ENCODE results near the gene HMOX2. TPM values are rescaled to one million over a fixed set of nuclear protein-coding genes. Genes with fewer than 3 reads are reported as not detected.

Gene HMOX2
- total and polyA plus RNA-seq, 2 of the 13 experiments (the other 11 are each of a cell fraction or from before 2014, with no cell fraction given), result 60.3 to 70.4 TPM

DNA sequence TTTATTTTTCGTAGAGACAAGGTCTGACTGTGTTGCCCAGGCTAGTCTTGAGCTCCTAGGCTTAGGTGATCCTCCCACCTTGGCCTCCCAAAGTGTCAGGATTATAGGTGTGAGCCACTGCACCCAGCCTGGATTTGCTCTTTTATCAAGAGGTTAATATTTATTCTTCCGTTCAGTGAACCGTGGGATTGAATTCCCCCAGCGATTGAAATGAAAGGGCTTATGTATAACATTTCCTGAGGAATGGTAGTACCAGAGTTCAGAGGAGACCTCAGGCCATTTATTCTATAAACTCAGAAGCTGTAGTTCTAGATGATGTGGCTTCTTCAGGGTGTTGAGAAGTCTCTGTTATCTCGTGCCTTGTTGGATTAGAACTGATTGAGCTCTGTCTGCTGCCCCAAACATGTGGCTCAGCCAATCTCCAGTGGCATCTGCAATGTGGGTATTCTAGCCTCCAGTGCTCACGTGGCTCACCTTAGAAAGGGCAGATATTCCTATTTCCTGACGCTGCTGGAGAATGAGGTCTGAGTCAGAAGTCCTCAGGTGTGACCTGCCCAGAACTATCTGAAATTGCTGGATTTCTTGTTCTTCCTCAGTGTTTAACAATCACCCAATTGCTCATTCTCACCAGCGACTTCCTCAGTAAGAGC is 22.5 kb downstream of the HMOX2 start:
- WGBS (ENCODE audit: low lambda C conversion rate), result 94% methylated on average over 6 of the region's 8 CpGs
- intact Hi-C loops (cut with micrococcal nuclease; ENCODE audit: unreplicated experiment) (loop anchor here (10.0 kb wide), 1 partner anchor 66 kb away; no protein-coding TSS in a partner anchor), in situ Hi-C loops (cut with HindIII; ENCODE audit: extremely low pct_ligation_motif_present, low pct_unique_long_range_greater_than_20kb) (no loop called here)
- ATAC-seq (no peak), FAIRE-seq (no peak), DNase-seq (ENCODE audit: low spot score) (no peak)
- H3K4me1 ChIP-seq (ENCODE audit: insufficient read depth, low read length), result peaks cover 56% of the 10 kb centered on the region
- no TSS peak for BruUV-seq (replicated peaks)
- H3K27ac ChIP-seq (ENCODE audit: extremely low read length, insufficient read depth, low read length), result no peak overlapping the region
- H3K9me3 ChIP-seq (ENCODE audit: low read length), result no peaks in the 10 kb centered on the region
- no peak overlapping the region for H2AFZ ChIP-seq (ENCODE audit: low read length)
- POLR2A ChIA-PET, result interaction anchor here (1.6 kb wide), 1 partner anchor 10 kb away, joined by 3 read pairs; no protein-coding TSS in a partner anchor
- H3K79me2 ChIP-seq (ENCODE audit: insufficient read depth, low read length), result peaks cover 51% of the 10 kb centered on the region
- no peak overlapping the region for H3K4me3 ChIP-seq (replicated peaks in 1 of 3; ENCODE audit: insufficient read depth in 1 of 3, low read depth in 2 of 3, low read length in 3 of 3)
- TF ChIP-seq ATF7 (IDR thresholded peaks at IDR 0.05) (no peak), ATF7 (CRISPR knock-in tag; IDR thresholded peaks at IDR 0.05) (no peak), ZBTB20 (CRISPR knock-in tag; IDR thresholded peaks at IDR 0.05; ENCODE audit: borderline replicate concordance, low read depth) (no peak)
- TF ChIP-seq, protein P1, sequence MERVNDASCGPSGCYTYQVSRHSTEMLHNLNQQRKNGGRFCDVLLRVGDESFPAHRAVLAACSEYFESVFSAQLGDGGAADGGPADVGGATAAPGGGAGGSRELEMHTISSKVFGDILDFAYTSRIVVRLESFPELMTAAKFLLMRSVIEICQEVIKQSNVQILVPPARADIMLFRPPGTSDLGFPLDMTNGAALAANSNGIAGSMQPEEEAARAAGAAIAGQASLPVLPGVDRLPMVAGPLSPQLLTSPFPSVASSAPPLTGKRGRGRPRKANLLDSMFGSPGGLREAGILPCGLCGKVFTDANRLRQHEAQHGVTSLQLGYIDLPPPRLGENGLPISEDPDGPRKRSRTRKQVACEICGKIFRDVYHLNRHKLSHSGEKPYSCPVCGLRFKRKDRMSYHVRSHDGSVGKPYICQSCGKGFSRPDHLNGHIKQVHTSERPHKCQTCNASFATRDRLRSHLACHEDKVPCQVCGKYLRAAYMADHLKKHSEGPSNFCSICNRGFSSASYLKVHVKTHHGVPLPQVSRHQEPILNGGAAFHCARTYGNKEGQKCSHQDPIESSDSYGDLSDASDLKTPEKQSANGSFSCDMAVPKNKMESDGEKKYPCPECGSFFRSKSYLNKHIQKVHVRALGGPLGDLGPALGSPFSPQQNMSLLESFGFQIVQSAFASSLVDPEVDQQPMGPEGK (CRISPR knock-in tag; IDR thresholded peaks at IDR 0.05), result no peak
- H3K4me2 ChIP-seq (ENCODE audit: low read depth, low read length), result no peak overlapping the region
- H3K36me3 ChIP-seq (replicated peaks in 1 of 2; ENCODE audit: control insufficient read depth in 1 of 2, insufficient read depth in 2 of 2, low read length in 2 of 2), result peaks cover 3 to 10% of the 10 kb centered on the region in 2 experiments; a peak in 3 of 5 replicates
- H3K9ac ChIP-seq (ENCODE audit: insufficient read depth, low read depth, low read length), result no peak overlapping the region
- CTCF ChIA-PET (ENCODE audit: low intra/inter-chr PET ratio, low total read pairs), result no interaction called here
- peaks cover 11% of the 10 kb centered on the region; the same call in 1 of the 2 replicates for H4K20me1 ChIP-seq (ENCODE audit: insufficient read depth, low read length)
- no peaks in the 10 kb centered on the region for H3K27me3 ChIP-seq (ENCODE audit: control insufficient read depth in 1 of 2, insufficient read depth in 2 of 2, low read length in 2 of 2)

DNA sequence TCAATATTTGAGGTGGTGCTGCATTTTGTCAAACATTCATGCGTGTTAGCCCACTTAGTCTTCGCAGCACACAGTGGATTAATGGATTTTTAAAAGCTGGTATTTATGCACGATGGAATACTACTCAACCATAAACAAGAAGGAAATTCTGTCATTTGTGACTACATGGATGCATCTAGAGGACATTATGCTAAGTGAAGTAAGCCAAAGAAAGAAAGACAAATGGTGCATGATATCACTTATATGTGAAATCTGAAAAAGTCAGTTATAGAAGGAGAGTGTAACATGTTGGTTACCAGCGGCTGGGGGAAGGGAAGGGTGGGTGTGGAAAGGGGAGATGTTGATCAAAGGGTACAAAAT is 23.0 kb downstream of the HMOX2 start:
- H4K20me1 ChIP-seq (ENCODE audit: insufficient read depth, low read length), result peaks cover 11% of the 10 kb centered on the region; the same call in 1 of the 2 replicates
- TF ChIP-seq ZFP36L1 (CRISPR knock-in tag; IDR thresholded peaks at IDR 0.05), result no peak
- TF ChIP-seq ZC3H4 (CRISPR knock-in tag; IDR thresholded peaks at IDR 0.05; ENCODE audit: borderline replicate concordance), result no peak
- no peak for TF ChIP-seq ZNF678 (CRISPR knock-in tag; IDR thresholded peaks at IDR 0.05)
- no peak for TF ChIP-seq MIER2 (CRISPR knock-in tag; IDR thresholded peaks at IDR 0.05)
- no peak for TF ChIP-seq NFE2 (CRISPR knock-in tag; IDR thresholded peaks at IDR 0.05)
- TF ChIP-seq, protein P2, sequence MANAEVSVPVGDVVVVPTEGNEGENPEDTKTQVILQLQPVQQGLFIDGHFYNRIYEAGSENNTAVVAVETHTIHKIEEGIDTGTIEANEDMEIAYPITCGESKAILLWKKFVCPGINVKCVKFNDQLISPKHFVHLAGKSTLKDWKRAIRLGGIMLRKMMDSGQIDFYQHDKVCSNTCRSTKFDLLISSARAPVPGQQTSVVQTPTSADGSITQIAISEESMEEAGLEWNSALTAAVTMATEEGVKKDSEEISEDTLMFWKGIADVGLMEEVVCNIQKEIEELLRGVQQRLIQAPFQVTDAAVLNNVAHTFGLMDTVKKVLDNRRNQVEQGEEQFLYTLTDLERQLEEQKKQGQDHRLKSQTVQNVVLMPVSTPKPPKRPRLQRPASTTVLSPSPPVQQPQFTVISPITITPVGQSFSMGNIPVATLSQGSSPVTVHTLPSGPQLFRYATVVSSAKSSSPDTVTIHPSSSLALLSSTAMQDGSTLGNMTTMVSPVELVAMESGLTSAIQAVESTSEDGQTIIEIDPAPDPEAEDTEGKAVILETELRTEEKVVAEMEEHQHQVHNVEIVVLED (CRISPR knock-in tag; IDR thresholded peaks at IDR 0.05; ENCODE audit: borderline replicate concordance), result no peak
- TF ChIP-seq, protein P3, sequence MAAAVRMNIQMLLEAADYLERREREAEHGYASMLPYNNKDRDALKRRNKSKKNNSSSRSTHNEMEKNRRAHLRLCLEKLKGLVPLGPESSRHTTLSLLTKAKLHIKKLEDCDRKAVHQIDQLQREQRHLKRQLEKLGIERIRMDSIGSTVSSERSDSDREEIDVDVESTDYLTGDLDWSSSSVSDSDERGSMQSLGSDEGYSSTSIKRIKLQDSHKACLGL (CRISPR knock-in tag; IDR thresholded peaks at IDR 0.05), result no peak
- no peak for TF ChIP-seq BRD4 (CRISPR knock-in tag; IDR thresholded peaks at IDR 0.05)
- no peak overlapping the region for H2AFZ ChIP-seq (ENCODE audit: low read length)
- peaks cover 55% of the 10 kb centered on the region for H3K4me1 ChIP-seq (ENCODE audit: insufficient read depth, low read length)
- ATAC-seq (no peak), FAIRE-seq (no peak), DNase-seq (ENCODE audit: low spot score) (no peak)
- peaks cover 3 to 10% of the 10 kb centered on the region in 2 experiments; a peak in 3 of 5 replicates for H3K36me3 ChIP-seq (replicated peaks in 1 of 2; ENCODE audit: control insufficient read depth in 1 of 2, insufficient read depth in 2 of 2, low read length in 2 of 2)
- no peak overlapping the region for H3K4me2 ChIP-seq (ENCODE audit: low read depth, low read length)
- H3K9me3 ChIP-seq (ENCODE audit: low read length), result no peaks in the 10 kb centered on the region
- H3K4me3 ChIP-seq (replicated peaks in 1 of 3; ENCODE audit: insufficient read depth in 1 of 3, low read depth in 2 of 3, low read length in 3 of 3), result no peak overlapping the region
- ChIA-PET POLR2A (interaction anchor here (1.6 kb wide), 1 partner anchor 9 kb away, joined by 3 read pairs; no protein-coding TSS in a partner anchor), CTCF (ENCODE audit: low intra/inter-chr PET ratio, low total read pairs) (no interaction called here)
- WGBS (ENCODE audit: low lambda C conversion rate), result 97% methylated on average over 4 of the region's 4 CpGs
- no peak overlapping the region for H3K9ac ChIP-seq (ENCODE audit: insufficient read depth, low read depth, low read length)
- H3K27me3 ChIP-seq (ENCODE audit: control insufficient read depth in 1 of 2, insufficient read depth in 2 of 2, low read length in 2 of 2), result no peaks in the 10 kb centered on the region
- BruUV-seq (replicated peaks), result no TSS peak
- in situ Hi-C loops (cut with HindIII; ENCODE audit: extremely low pct_ligation_motif_present, low pct_unique_long_range_greater_than_20kb) (no loop called here), intact Hi-C loops (cut with micrococcal nuclease; ENCODE audit: unreplicated experiment) (loop anchor here (10.0 kb wide), 1 partner anchor 66 kb away; no protein-coding TSS in a partner anchor)
- H3K27ac ChIP-seq (ENCODE audit: extremely low read length, insufficient read depth, low read length), result no peak overlapping the region
- peaks cover 55% of the 10 kb centered on the region for H3K79me2 ChIP-seq (ENCODE audit: insufficient read depth, low read length)
